Kidney (tissue), 14 donors: Measurements from ENCODE around the gene TAP1. TPM values are rescaled to one million over a fixed set of nuclear protein-coding genes. Genes with fewer than 3 reads are reported as not detected.

Experiments
- DNase-seq, 5 donors: peaks; one replicate each; pipeline ENCODE4 v3.0.0-alpha.2; 2013 to 2020
- FAIRE-seq: peaks from 2 replicates; lab custom pipeline; 2012; peaks lifted over from hg19 to GRCh38; lab: Jason Lieb, UNC
- H3K27ac ChIP-seq, 2 donors: one replicate each; pipeline ENCODE4 v1.7.0; 2013; ENCODE audit warnings: low read depth in 2 of 2, low read length in 2 of 2, inconsistent platforms in 1 of 2
- H3K27me3 ChIP-seq: one replicate; pipeline ENCODE4 v1.7.1; 2013; ENCODE audit warnings: low read length, inconsistent platforms; ENCODE audit not compliant: control insufficient read depth, insufficient read depth
- H3K36me3 ChIP-seq, 3 donors: one replicate each; pipeline versions ENCODE4 v1.7.0 to v1.7.1; 2013; ENCODE audit warnings: low read length in 3 of 3, control low read depth in 1 of 3, inconsistent platforms in 1 of 3; ENCODE audit not compliant: insufficient read depth in 3 of 3, control insufficient read depth in 2 of 3
- H3K4me1 ChIP-seq, 3 donors: one replicate each; pipeline versions ENCODE4 v1.7.0 to v1.7.1; 2013; ENCODE audit warnings: low read length in 3 of 3, inconsistent platforms in 1 of 3, low read depth in 1 of 3; ENCODE audit not compliant: control insufficient read depth in 2 of 3, insufficient read depth in 2 of 3
- H3K4me3 ChIP-seq, 3 donors: one replicate each; pipeline versions ENCODE4 v1.7.0 to v1.8.1; 2013; ENCODE audit warnings: low read length in 3 of 3, control low read depth in 1 of 3, inconsistent platforms in 1 of 3
- H3K9ac ChIP-seq, 3 donors: one replicate each; pipeline versions ENCODE4 v1.7.0 to v1.7.1; 2013; ENCODE audit warnings: low read length in 3 of 3, control low read depth in 1 of 3, inconsistent platforms in 1 of 3
- H3K9me3 ChIP-seq, 3 donors: one replicate each; pipeline versions ENCODE4 v1.7.0 to v1.7.1; 2013; ENCODE audit warnings: low read length in 3 of 3, control low read depth in 1 of 3, inconsistent platforms in 1 of 3; ENCODE audit not compliant: control insufficient read depth in 2 of 3, insufficient read depth in 1 of 3
- intact Hi-C: fragments of 100-400 bp; cut with DNase I; formaldehyde crosslinking; loops from one replicate; pipeline ENCODE4 v1.11.1; 2022
- polyA plus RNA-seq: library from polyadenylated mRNA; stranded (reverse); fragments of 350-450 nt; fragmentation: Illumina TruSeq; extraction: RNeasy Lipid Tissue Mini Kit (QIAGEN cat#74804); gene quantifications from one replicate; pipeline ENCODE4 v1.2.3, GENCODE V29; 2014; ENCODE audit warnings: low read depth, low replicate concordance; ENCODE audit not compliant: insufficient read depth
- total RNA-seq: library from RNA; stranded (reverse); fragmentation: NEBNext Ultra II Directional; extraction: Animal tissue kit (Norgen Biotek cat#: 25700); gene quantifications from one replicate; pipeline ENCODE4 v1.2.1, GENCODE V29; 2021
- TF ChIP-seq, protein P1 (sequence below): IDR thresholded peaks from 3 replicates; pipeline ENCODE4 v1.5.1; 2012; ENCODE audit warnings: mild to moderate bottlenecking, moderate library complexity, borderline replicate concordance; ENCODE audit not compliant: insufficient read depth; ENCODE audit errors: extremely low read depth
- donor health status: control.
- donor health status: control.
- donor health status: control.
- donor health status: control.
- donor health status: control.
- donor health status: DM: yes; HTN: yes; CAD: no.
- donor health status: Normal renal cell carcinoma (clear cell type).

TAP1 gene
- total and polyA plus RNA-seq, 2 donors from 2014 or later = 32.1 to 45.4 TPM

DNA sequence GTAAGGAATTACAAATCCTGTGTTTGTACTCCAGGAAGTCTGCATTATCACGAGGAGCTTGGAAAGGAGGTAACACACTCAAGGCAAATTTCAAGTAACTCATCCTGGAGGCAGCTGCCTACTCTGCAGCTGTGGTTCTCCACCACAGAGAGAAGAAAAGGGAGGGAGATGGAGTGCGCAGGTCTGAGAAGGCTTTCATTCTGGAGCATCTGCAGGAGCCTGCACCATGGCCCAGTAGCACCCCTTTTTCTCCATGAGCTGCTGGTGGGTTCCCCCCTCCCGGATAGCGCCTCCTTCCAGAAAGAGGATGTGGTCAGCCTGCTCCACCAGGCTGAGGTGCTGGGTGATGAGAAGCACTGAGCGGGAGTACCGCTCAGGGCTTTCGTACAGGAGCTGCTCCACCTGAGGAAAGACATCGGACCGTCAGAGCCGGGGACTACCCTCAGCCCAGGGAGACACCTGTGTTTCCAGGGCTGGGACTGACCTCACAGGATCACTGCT is 8.1 kb downstream of the TAP1 start:
- Histone ChIP-seq H3K9me3 (no peaks in the 10 kb centered on the region), H3K9ac (peak overlapping the region in 1 of 3 donors; percentile 98), H3K36me3 (peaks cover 0 to 33% (median 28%) of the 10 kb centered on the region in 3 donors), H3K27me3 (no peaks in the 10 kb centered on the region), H3K4me3 (peak overlapping the region in 1 of 3 donors; percentile 93), H3K27ac (peak overlapping the region in 1 of 2 donors; percentile 97), H3K4me1 (peaks cover 0 to 15% (median 0%) of the 10 kb centered on the region in 3 donors)
- intact Hi-C loops = no loop called here
- TF ChIP-seq, protein P1, sequence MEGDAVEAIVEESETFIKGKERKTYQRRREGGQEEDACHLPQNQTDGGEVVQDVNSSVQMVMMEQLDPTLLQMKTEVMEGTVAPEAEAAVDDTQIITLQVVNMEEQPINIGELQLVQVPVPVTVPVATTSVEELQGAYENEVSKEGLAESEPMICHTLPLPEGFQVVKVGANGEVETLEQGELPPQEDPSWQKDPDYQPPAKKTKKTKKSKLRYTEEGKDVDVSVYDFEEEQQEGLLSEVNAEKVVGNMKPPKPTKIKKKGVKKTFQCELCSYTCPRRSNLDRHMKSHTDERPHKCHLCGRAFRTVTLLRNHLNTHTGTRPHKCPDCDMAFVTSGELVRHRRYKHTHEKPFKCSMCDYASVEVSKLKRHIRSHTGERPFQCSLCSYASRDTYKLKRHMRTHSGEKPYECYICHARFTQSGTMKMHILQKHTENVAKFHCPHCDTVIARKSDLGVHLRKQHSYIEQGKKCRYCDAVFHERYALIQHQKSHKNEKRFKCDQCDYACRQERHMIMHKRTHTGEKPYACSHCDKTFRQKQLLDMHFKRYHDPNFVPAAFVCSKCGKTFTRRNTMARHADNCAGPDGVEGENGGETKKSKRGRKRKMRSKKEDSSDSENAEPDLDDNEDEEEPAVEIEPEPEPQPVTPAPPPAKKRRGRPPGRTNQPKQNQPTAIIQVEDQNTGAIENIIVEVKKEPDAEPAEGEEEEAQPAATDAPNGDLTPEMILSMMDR = no peak
- DNase-seq = no peak
- no peak for FAIRE-seq

- H3K4me1 ChIP-seq = peaks cover 0 to 15% (median 0%) of the 10 kb centered on the region in 3 donors
- TF ChIP-seq, protein P1 = no peak
- intact Hi-C loops = no loop called here
- H3K4me3 ChIP-seq = peak overlapping the region in 2 of 3 donors; percentile 93 to 97
- H3K9me3 ChIP-seq = no peaks in the 10 kb centered on the region
- peak overlapping the region in 1 of 3 donors; percentile 98 for H3K9ac ChIP-seq
- no peaks in the 10 kb centered on the region for H3K27me3 ChIP-seq
- DNase-seq (no peak), FAIRE-seq (no peak)
- peak overlapping the region; percentile 91 to 97 for H3K27ac ChIP-seq
- H3K36me3 ChIP-seq = peaks cover 0 to 32% (median 23%) of the 10 kb centered on the region in 3 donors
Observed at GRCh38 chr6:32844839-32845383, 8.6 kb downstream of the TAP1 start.

DNA sequence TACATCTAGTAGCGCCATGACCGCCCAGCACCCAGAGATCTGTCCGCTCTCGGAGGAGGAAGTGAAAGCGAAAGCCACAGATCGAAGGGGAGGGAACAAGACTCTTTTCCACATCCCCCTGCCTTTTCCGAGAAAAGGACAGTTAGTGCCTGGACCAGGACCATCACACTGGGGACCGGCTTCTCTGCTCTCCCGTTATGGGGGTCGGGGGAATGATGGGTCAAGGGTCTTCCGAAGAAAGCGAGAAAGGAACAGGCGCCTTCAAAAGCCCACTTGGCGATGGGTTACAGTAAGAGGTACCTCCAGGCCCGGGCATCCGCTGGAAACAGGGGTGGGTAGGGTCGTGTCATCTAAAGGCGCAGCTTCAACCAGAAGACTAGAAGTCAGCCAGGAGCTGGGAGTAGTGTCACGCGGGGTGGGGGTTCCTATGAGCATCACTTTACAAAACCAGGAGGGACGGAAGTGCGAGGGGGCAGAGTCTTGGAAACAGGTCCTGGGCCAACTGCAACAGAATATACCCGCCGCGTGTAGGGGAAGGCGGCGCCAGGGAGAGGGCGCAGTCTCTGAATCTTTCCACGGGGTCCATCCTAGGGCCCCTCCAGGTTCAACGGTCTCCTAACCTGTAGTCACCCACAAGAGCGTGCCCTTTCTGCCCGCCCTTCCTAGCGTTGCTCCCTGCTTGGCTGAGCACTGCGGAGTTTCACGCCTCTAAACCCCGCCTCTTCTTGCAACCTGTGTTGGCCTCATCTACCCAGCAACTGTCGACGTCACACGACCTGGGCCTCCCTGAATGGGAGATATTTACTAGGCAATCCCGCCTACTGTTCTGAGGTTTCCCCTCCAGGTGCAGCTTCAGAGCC is 9.3 kb downstream of the TAP1 start, which contains the start of gene PSMB8:
TSS of gene PSMB8 (minus strand) at position 69 of the 860 bp plus-strand sequence. CDS start at position 18, 51 bp downstream.
- TF ChIP-seq, protein P1 = no peak
- intact Hi-C loops = no loop called here
- Histone ChIP-seq H3K27me3 (no peaks in the 10 kb centered on the region), H3K4me3 (peak within 1 kb of the TSS; percentile 93 to 97 (median 95)), H3K27ac (peak within 1 kb of the TSS; percentile 91 to 97), H3K9me3 (no peaks in the 10 kb centered on the region), H3K9ac (peak within 1 kb of the TSS; percentile 86 to 98 (median 95)), H3K36me3 (peaks cover 0 to 31% (median 22%) of the 10 kb centered on the region in 3 donors), H3K4me1 (peaks cover 0 to 15% (median 0%) of the 10 kb centered on the region in 3 donors)
- FAIRE-seq = peak; percentile 86
- DNase-seq = peak; percentile 95 to 99 (median 97)
